ENCODE results near the gene SLC12A5. TPM values are rescaled to one million over a fixed set of nuclear protein-coding genes. Genes with fewer than 3 reads are reported as not detected.
"Not testable (repeated sequence)": the region's sequence is repeated elsewhere in the genome, so short reads cannot be mapped to it uniquely, and the experiment has no call there.

Gene SLC12A5
- not detected in 2 replicates for total RNA-seq (2014; rRNA removed; shearing (Covaris generic))

GRCh38 chr20:46028772-46029371, at the start of gene SLC12A5:
Gene SLC12A5 (plus strand): TSS chr20:46029215. CDS start chr20:46029345, 130 bp downstream.
- no peak within 1 kb of the TSS for H3K27ac ChIP-seq
- peaks cover 67% of the 10 kb centered on the region for H3K27me3 ChIP-seq (replicated peaks)
- H3K9me3 ChIP-seq (replicated peaks) = peaks cover 2% of the 10 kb centered on the region; the same call in 1 of the 2 replicates
- no peak within 1 kb of the TSS for H3K4me3 ChIP-seq
- no peaks in the 10 kb centered on the region for H3K36me3 ChIP-seq
- DNase-seq (ENCODE audit: low read depth in 1 of 2, low spot score in 2 of 2) = no peak
- no peaks in the 10 kb centered on the region for H3K4me1 ChIP-seq (replicated peaks)

GRCh38 chr20:45981261-45981660, 47.8 kb upstream of the SLC12A5 start:
- no peak for DNase-seq (ENCODE audit: low read depth in 1 of 2, low spot score in 2 of 2)
- Histone ChIP-seq H3K36me3 (no peaks in the 10 kb centered on the region), H3K27ac (no peak overlapping the region), H3K4me3 (no peak overlapping the region), H3K9me3 (replicated peaks) (no peaks in the 10 kb centered on the region), H3K4me1 (replicated peaks) (no peaks in the 10 kb centered on the region), H3K27me3 (replicated peaks) (peaks cover 31% of the 10 kb centered on the region)

- Histone ChIP-seq H3K27me3 (replicated peaks) (peaks cover 28% of the 10 kb centered on the region), H3K27ac (no peak overlapping the region), H3K9me3 (replicated peaks) (no peaks in the 10 kb centered on the region), H3K4me3 (no peak overlapping the region), H3K36me3 (no peaks in the 10 kb centered on the region), H3K4me1 (replicated peaks) (no peaks in the 10 kb centered on the region)
- DNase-seq (ENCODE audit: low read depth in 1 of 2, low spot score in 2 of 2) = no peak
These were observed 45.7 kb upstream of the SLC12A5 start for GRCh38 chr20:45983279-45983743.

GRCh38 chr20:45985573-45985972, 43.4 kb upstream of the SLC12A5 start:
- H3K9me3 ChIP-seq (replicated peaks) = no peaks in the 10 kb centered on the region
- H3K4me1 ChIP-seq (replicated peaks) = no peaks in the 10 kb centered on the region
- H3K27ac ChIP-seq = no peak overlapping the region
- no peak overlapping the region for H3K4me3 ChIP-seq
- H3K36me3 ChIP-seq = no peaks in the 10 kb centered on the region
- no peak for DNase-seq (ENCODE audit: low read depth in 1 of 2, low spot score in 2 of 2)
- H3K27me3 ChIP-seq (replicated peaks) = peaks cover 19% of the 10 kb centered on the region

GRCh38 chr20:45987108-45987780, 41.8 kb upstream of the SLC12A5 start:
- Histone ChIP-seq H3K27ac (no peak overlapping the region), H3K4me1 (replicated peaks) (no peaks in the 10 kb centered on the region), H3K9me3 (replicated peaks) (no peaks in the 10 kb centered on the region), H3K27me3 (replicated peaks) (peaks cover 17% of the 10 kb centered on the region), H3K4me3 (no peak overlapping the region), H3K36me3 (no peaks in the 10 kb centered on the region)
- peak; percentile 50 to 71 for DNase-seq (ENCODE audit: low read depth in 1 of 2, low spot score in 2 of 2)

GRCh38 chr20:45988830-45989229, 40.2 kb upstream of the SLC12A5 start:
- not testable (repeated sequence) for H3K9me3 ChIP-seq (replicated peaks); H3K4me1 ChIP-seq (replicated peaks); H3K27ac ChIP-seq; H3K4me3 ChIP-seq; DNase-seq (ENCODE audit: low read depth in 1 of 2, low spot score in 2 of 2); H3K36me3 ChIP-seq
- peaks cover 25% of the 10 kb centered on the region for H3K27me3 ChIP-seq (replicated peaks)

GRCh38 chr20:45991616-45992015, 37.4 kb upstream of the SLC12A5 start:
- no peaks in the 10 kb centered on the region for H3K36me3 ChIP-seq
- DNase-seq (ENCODE audit: low read depth in 1 of 2, low spot score in 2 of 2) = no peak
- peaks cover 26% of the 10 kb centered on the region for H3K27me3 ChIP-seq (replicated peaks)
- H3K4me1 ChIP-seq (replicated peaks) = no peaks in the 10 kb centered on the region
- no peak overlapping the region for H3K4me3 ChIP-seq
- no peak overlapping the region for H3K27ac ChIP-seq
- no peaks in the 10 kb centered on the region for H3K9me3 ChIP-seq (replicated peaks)

GRCh38 chr20:45993197-45993951, 35.6 kb upstream of the SLC12A5 start:
- Histone ChIP-seq H3K4me3 (no peak overlapping the region), H3K4me1 (replicated peaks) (no peaks in the 10 kb centered on the region), H3K27ac (no peak overlapping the region), H3K9me3 (replicated peaks) (no peaks in the 10 kb centered on the region), H3K27me3 (replicated peaks) (peaks cover 28% of the 10 kb centered on the region), H3K36me3 (no peaks in the 10 kb centered on the region)
- DNase-seq (ENCODE audit: low read depth in 1 of 2, low spot score in 2 of 2) = no peak

- Histone ChIP-seq H3K4me1 (replicated peaks) (no peaks in the 10 kb centered on the region), H3K4me3 (no peak overlapping the region), H3K27me3 (replicated peaks) (peaks cover 25% of the 10 kb centered on the region), H3K9me3 (replicated peaks) (no peaks in the 10 kb centered on the region), H3K36me3 (no peaks in the 10 kb centered on the region), H3K27ac (no peak overlapping the region)
- no peak for DNase-seq (ENCODE audit: low read depth in 1 of 2, low spot score in 2 of 2)
These were observed 34.1 kb upstream of the SLC12A5 start for GRCh38 chr20:45994761-45995493.

- not testable (repeated sequence) for DNase-seq (ENCODE audit: low read depth in 1 of 2, low spot score in 2 of 2); H3K9me3 ChIP-seq (replicated peaks); H3K36me3 ChIP-seq; H3K27ac ChIP-seq; H3K4me3 ChIP-seq; H3K4me1 ChIP-seq (replicated peaks)
- peaks cover 27% of the 10 kb centered on the region for H3K27me3 ChIP-seq (replicated peaks)
These were observed 33.4 kb upstream of the SLC12A5 start for GRCh38 chr20:45995495-45996097.

GRCh38 chr20:45997187-45997586, 31.8 kb upstream of the SLC12A5 start:
- no peaks in the 10 kb centered on the region for H3K9me3 ChIP-seq (replicated peaks)
- no peaks in the 10 kb centered on the region for H3K4me1 ChIP-seq (replicated peaks)
- DNase-seq (ENCODE audit: low read depth in 1 of 2, low spot score in 2 of 2) = no peak
- no peak overlapping the region for H3K27ac ChIP-seq
- H3K4me3 ChIP-seq = no peak overlapping the region
- peaks cover 30% of the 10 kb centered on the region for H3K27me3 ChIP-seq (replicated peaks)
- no peaks in the 10 kb centered on the region for H3K36me3 ChIP-seq

GRCh38 chr20:45998337-45998736, 30.7 kb upstream of the SLC12A5 start:
- Histone ChIP-seq H3K27me3 (replicated peaks) (peaks cover 30% of the 10 kb centered on the region), H3K4me3 (no peak overlapping the region), H3K36me3 (no peaks in the 10 kb centered on the region), H3K9me3 (replicated peaks) (no peaks in the 10 kb centered on the region), H3K27ac (no peak overlapping the region), H3K4me1 (replicated peaks) (no peaks in the 10 kb centered on the region)
- DNase-seq (ENCODE audit: low read depth in 1 of 2, low spot score in 2 of 2) = no peak

GRCh38 chr20:45998761-45999160, 30.3 kb upstream of the SLC12A5 start:
- Histone ChIP-seq H3K9me3 (replicated peaks) (no peaks in the 10 kb centered on the region), H3K27me3 (replicated peaks) (peaks cover 26% of the 10 kb centered on the region), H3K4me3 (no peak overlapping the region), H3K36me3 (no peaks in the 10 kb centered on the region), H3K4me1 (replicated peaks) (no peaks in the 10 kb centered on the region), H3K27ac (no peak overlapping the region)
- DNase-seq (ENCODE audit: low read depth in 1 of 2, low spot score in 2 of 2) = no peak
